ENCODE results near the gene PSG6.
"Not testable (repeated sequence)": the region's sequence is repeated elsewhere in the genome, so short reads cannot be mapped to it uniquely, and the experiment has no call there.

DNA sequence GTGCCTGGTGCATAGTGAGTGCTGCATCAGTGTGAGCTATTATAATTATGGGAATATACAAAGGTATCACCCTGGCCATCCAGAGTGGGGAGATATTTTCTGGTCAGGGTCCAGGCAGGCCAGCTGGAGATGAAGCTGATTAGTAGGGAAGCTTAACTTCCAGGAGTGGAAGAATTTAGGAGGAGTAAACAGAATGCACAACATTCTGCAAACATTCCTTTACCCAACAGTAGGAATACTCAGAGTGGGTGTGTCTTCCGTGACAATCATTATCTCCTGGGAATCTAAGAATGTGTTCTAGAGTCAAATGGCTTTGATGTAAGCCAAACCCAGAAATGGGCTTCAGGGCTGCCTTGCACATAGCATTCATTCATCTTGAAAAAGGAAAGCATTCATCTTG, 19.0 kb downstream of the PSG6 start:
- TF ChIP-seq CTCF, POLR2AphosphoS5 (IDR thresholded peaks at IDR 0.05): not testable (repeated sequence)

Data from prostate gland (tissue), 2 donors.